Adrenal gland (tissue), 12 donors: Measurements from ENCODE around the gene EHD1. TPM values are rescaled to one million over a fixed set of nuclear protein-coding genes. Genes with fewer than 3 reads are reported as not detected.

Source experiments
- DNase-seq, 7 donors: peaks; one replicate each; pipeline ENCODE4 v3.0.0-alpha.2; 2019 to 2020
- H3K27ac ChIP-seq, 5 donors: fragments of 200-600 bp; sonication (generic) in 4 of 5; 1 replicate in 3 of 5; 2 replicates in 2 of 5; pipeline versions ENCODE4 v1.5.1 to v1.8.0; 2016 to 2020; ENCODE audit warnings: mild to moderate bottlenecking in 1 of 5
- H3K27me3 ChIP-seq: fragments of 200-600 bp; 2 replicates; pipeline ENCODE4 v1.8.0; 2021
- H3K36me3 ChIP-seq, 2 donors: fragments of 200-600 bp; replicated peaks in 1 of 2; 1 replicate in 1 of 2; 2 replicates in 1 of 2; pipeline versions ENCODE4 v1.5.1 to v1.8.0; 2018 to 2022
- H3K4me1 ChIP-seq, 2 donors: fragments of 200-600 bp; replicated peaks in 1 of 2; 1 replicate in 1 of 2; 2 replicates in 1 of 2; pipeline versions ENCODE4 v1.5.1 to v1.8.0; 2018 to 2021
- H3K4me3 ChIP-seq, 4 donors: fragments of 200-600 bp; sonication (generic) in 3 of 4; one replicate each; pipeline ENCODE4 v1.5.1; 2016 to 2018
- H3K9me3 ChIP-seq, 3 donors: fragments of 200-600 bp; sonication (generic) in 1 of 3; replicated peaks in 1 of 3; 1 replicate in 2 of 3; 2 replicates in 1 of 3; pipeline versions ENCODE4 v1.5.1 to v1.8.0; 2016 to 2021
- CTCF ChIP-seq, 6 experiments: fragments of 450-650 bp in 4 of 6; fragments of 200-600 bp in 2 of 6; sonication (generic) in 1 of 6; IDR thresholded peaks; 1 replicate in 5 of 6; 2 replicates in 1 of 6; pipeline versions ENCODE4 v1.5.1 to v1.8.0; 2016 to 2021; ENCODE audit warnings: antibody characterized with exemption in 6 of 6, mild to moderate bottlenecking in 2 of 6, moderate library complexity in 1 of 6
- POLR2A ChIP-seq, 2 donors: fragments of 450-650 bp; IDR thresholded peaks; one replicate each; pipeline ENCODE4 v1.6.1; 2017; ENCODE audit warnings: antibody characterized with exemption in 2 of 2, mild to moderate bottlenecking in 2 of 2, moderate library complexity in 1 of 2
- WGBS, 4 donors: extraction: QIAGEN DNeasy Blood & Tissue Kit in 2 of 4; methylation state at CpG; one replicate each; pipeline versions ENCODE4 v1.1.5 to v1.1.7; 2013 to 2017; 5-methylcytosine and 5-hydroxymethylcytosine counted together
- intact Hi-C, 2 donors: fragments of 100-400 bp; cut with DNase I; formaldehyde crosslinking; loops; one replicate each; pipeline versions ENCODE4 v1.14.1 to v1.15.0; 2022 to 2023
- polyA plus RNA-seq, 3 donors: library from polyadenylated mRNA; stranded (reverse); fragments of 200-250 nt in 2 of 3; fragments of 350-450 nt in 1 of 3; fragmentation: Illumina TruSeq in 1 of 3; extraction: RNeasy Lipid Tissue Mini Kit (QIAGEN cat#74804) in 1 of 3; gene quantifications; one replicate each; pipeline ENCODE4 v1.2.3, GENCODE V29; 2013 to 2014
- total RNA-seq, 9 donors: library from RNA; depleted of rRNA in 4 of 9; stranded (reverse); fragments of >200 nt in 4 of 9; fragments of 120-200 nt in 1 of 9; fragmentation: NEBNext Ultra II Directional in 1 of 9; extraction: Animal tissue kit (Norgen Biotek cat#: 25700) in 1 of 9; gene quantifications; one replicate each; pipeline versions ENCODE4 v1.1.0 to v1.2.4, GENCODE V29; 2013 to 2023
- donor health status: healthy with polysubstance abuse.
- donor health status: Bipolar disorder and iron deficiency.
- donor health status: DM: yes; HTN: yes; CAD: no.
- donor health status: DM: no; HTN: no; CAD: no.
- donor health status: DM: no; HTN: no; CAD: no.
- donor health status: DM: yes; HTN: yes; CAD: no.

Gene EHD1
- total and polyA plus RNA-seq, 12 donors = 14.3 to 107 (median 52.9) TPM

GRCh38 chr11:64833509-64833908, 44.9 kb downstream of the EHD1 start:
- intact Hi-C loops = loop anchor here in 1 of 2 donors (10.0 kb wide), 1 partner anchor 49 kb away; no protein-coding TSS in a partner anchor

GRCh38 chr11:64833198-64833502, 45.3 kb downstream of the EHD1 start:
- 81 to 93% (median 90%) methylated on average over 5 to 12 of the region's 12 CpGs for WGBS, 4 donors
- Histone ChIP-seq H3K27me3 (no peaks in the 10 kb centered on the region), H3K36me3 (no peaks in the 10 kb centered on the region), H3K4me3 (no peak overlapping the region), H3K27ac (no peak overlapping the region), H3K4me1 (peaks cover 5 to 11% of the 10 kb centered on the region in 2 donors), H3K9me3 (no peaks in the 10 kb centered on the region)
- DNase-seq = no peak
- intact Hi-C loops = loop anchor here in 1 of 2 donors (10.0 kb wide), 1 partner anchor 48 kb away; no protein-coding TSS in a partner anchor
- TF ChIP-seq CTCF (IDR thresholded peaks at IDR 0.05) (no peak), POLR2A (IDR thresholded peaks at IDR 0.05) (no peak)

More at GRCh38 chr11:64833509-64833908, 44.9 kb downstream of the EHD1 start:
- TF ChIP-seq POLR2A (IDR thresholded peaks at IDR 0.05) = no peak
- no peak for TF ChIP-seq CTCF (IDR thresholded peaks at IDR 0.05)
- H3K27ac ChIP-seq = no peak overlapping the region
- DNase-seq = no peak
- H3K4me3 ChIP-seq = no peak overlapping the region
- H3K36me3 ChIP-seq = no peaks in the 10 kb centered on the region
- WGBS, 4 donors = 84 to 93% (median 91%) methylated on average over 4 to 10 of the region's 10 CpGs
- H3K9me3 ChIP-seq = no peaks in the 10 kb centered on the region
- peaks cover 5 to 11% of the 10 kb centered on the region in 2 donors for H3K4me1 ChIP-seq
- no peaks in the 10 kb centered on the region for H3K27me3 ChIP-seq

- Histone ChIP-seq H3K4me1 (peaks cover 5 to 11% of the 10 kb centered on the region in 2 donors), H3K27ac (no peak overlapping the region), H3K4me3 (no peak overlapping the region), H3K9me3 (no peaks in the 10 kb centered on the region), H3K36me3 (no peaks in the 10 kb centered on the region), H3K27me3 (no peaks in the 10 kb centered on the region)
- 92 to 95% (median 92%) methylated on average over 19 to 21 of the region's 21 CpGs for WGBS, 4 donors
- no peak for TF ChIP-seq POLR2A (IDR thresholded peaks at IDR 0.05)
- no peak for TF ChIP-seq CTCF (IDR thresholded peaks at IDR 0.05)
- intact Hi-C loops = loop anchor here in 1 of 2 donors (10.0 kb wide), 1 partner anchor 48 kb away; no protein-coding TSS in a partner anchor
- DNase-seq = peak in 1 of 7 donors; percentile 14
Observed at GRCh38 chr11:64832467-64833197, 45.8 kb downstream of the EHD1 start.

GRCh38 chr11:64831411-64831891, 47.0 kb downstream of the EHD1 start:
- no peak overlapping the region for H3K27ac ChIP-seq
- peaks cover 5 to 11% of the 10 kb centered on the region in 2 donors for H3K4me1 ChIP-seq
- no peak for DNase-seq
- intact Hi-C loops = loop anchor here in 1 of 2 donors (10.0 kb wide), 1 partner anchor 47 kb away; no protein-coding TSS in a partner anchor
- WGBS, 4 donors = 80 to 95% (median 89%) methylated on average over 7 to 24 of the region's 24 CpGs
- TF ChIP-seq CTCF (IDR thresholded peaks at IDR 0.05) (no peak), POLR2A (IDR thresholded peaks at IDR 0.05) (no peak)
- H3K9me3 ChIP-seq = no peaks in the 10 kb centered on the region
- no peak overlapping the region for H3K4me3 ChIP-seq
- H3K27me3 ChIP-seq = no peaks in the 10 kb centered on the region
- no peaks in the 10 kb centered on the region for H3K36me3 ChIP-seq
